Measurements from ENCODE around the gene RFC2.

GRCh38 chr7:74217455-74218342 is 36.5 kb downstream of the RFC2 start:
- TF ChIP-seq POLR2AphosphoS5 (IDR thresholded peaks at IDR 0.05) (no peak), CTCF (IDR thresholded peaks at IDR 0.05) (no peak), POLR2A (IDR thresholded peaks at IDR 0.05; ENCODE audit: low read depth) (no peak)
